Stimulated activated naive CD8-positive, alpha-beta T cell treated with anti-CD3 and anti-CD28 coated beads, Interleukin-15, Interleukin-2, amounts not matched to agents 100 ng/mL and 50 ng/mL, for 24 hours (primary cell): Measurements from ENCODE around the gene KCNG2.
A peak's percentile ranks its signal among the peaks of the same experiment; 100 is the strongest.

ENCODE experiments used
- H3K27ac Mint-ChIP-seq: one replicate; pipeline ENCODE4 v1.8.0; 2021; ENCODE audit warnings: mild to moderate bottlenecking, mixed read lengths
- H3K27me3 Mint-ChIP-seq: one replicate; pipeline ENCODE4 v1.8.0; 2021; ENCODE audit warnings: mixed read lengths
- H3K36me3 Mint-ChIP-seq: one replicate; pipeline ENCODE4 v1.8.0; 2021; ENCODE audit warnings: low read depth, mixed read lengths
- H3K4me1 Mint-ChIP-seq: one replicate; pipeline ENCODE4 v1.8.0; 2021; ENCODE audit warnings: low read depth, mixed read lengths
- H3K4me3 Mint-ChIP-seq: one replicate; pipeline ENCODE4 v1.8.0; 2021; ENCODE audit warnings: mild to moderate bottlenecking, mixed read lengths
- H3K9me3 Mint-ChIP-seq: one replicate; pipeline ENCODE4 v1.8.0; 2021; ENCODE audit warnings: mixed read lengths

KCNG2 gene

GRCh38 chr18:79906706-79907105 is 109.0 kb downstream of the KCNG2 start:
- peaks cover 34% of the 10 kb centered on the region for H3K36me3 Mint-ChIP-seq

GRCh38 chr18:79910563-79911343 is 113.0 kb downstream of the KCNG2 start:
- no peak overlapping the region for H3K27ac Mint-ChIP-seq
- H3K36me3 Mint-ChIP-seq, result peaks cover 48% of the 10 kb centered on the region
- peaks cover 44% of the 10 kb centered on the region for H3K4me1 Mint-ChIP-seq
- H3K9me3 Mint-ChIP-seq, result no peaks in the 10 kb centered on the region
- no peaks in the 10 kb centered on the region for H3K27me3 Mint-ChIP-seq
- no peak overlapping the region for H3K4me3 Mint-ChIP-seq

More at GRCh38 chr18:79906706-79907105, 109.0 kb downstream of the KCNG2 start:
- H3K27me3 Mint-ChIP-seq, result no peaks in the 10 kb centered on the region
- H3K4me3 Mint-ChIP-seq, result no peak overlapping the region
- H3K4me1 Mint-ChIP-seq, result peaks cover 17% of the 10 kb centered on the region
- no peaks in the 10 kb centered on the region for H3K9me3 Mint-ChIP-seq
- no peak overlapping the region for H3K27ac Mint-ChIP-seq

GRCh38 chr18:79911344-79912270 is 113.9 kb downstream of the KCNG2 start:
- H3K36me3 Mint-ChIP-seq, result peaks cover 50% of the 10 kb centered on the region
- no peaks in the 10 kb centered on the region for H3K27me3 Mint-ChIP-seq
- no peak overlapping the region for H3K4me3 Mint-ChIP-seq
- H3K9me3 Mint-ChIP-seq, result no peaks in the 10 kb centered on the region
- H3K4me1 Mint-ChIP-seq, result peaks cover 36% of the 10 kb centered on the region
- peak overlapping the region; percentile 5 for H3K27ac Mint-ChIP-seq

- H3K27me3 Mint-ChIP-seq, result no peaks in the 10 kb centered on the region
- H3K4me3 Mint-ChIP-seq, result no peak overlapping the region
- H3K27ac Mint-ChIP-seq, result no peak overlapping the region
- H3K4me1 Mint-ChIP-seq, result peaks cover 33% of the 10 kb centered on the region
- H3K9me3 Mint-ChIP-seq, result no peaks in the 10 kb centered on the region
- H3K36me3 Mint-ChIP-seq, result peaks cover 50% of the 10 kb centered on the region
These were observed 114.8 kb downstream of the KCNG2 start for GRCh38 chr18:79912409-79912991.

GRCh38 chr18:79912994-79913831 is 115.5 kb downstream of the KCNG2 start:
- Mint-ChIP-seq H3K4me1 (peaks cover 33% of the 10 kb centered on the region), H3K27me3 (no peaks in the 10 kb centered on the region), H3K36me3 (peaks cover 48% of the 10 kb centered on the region), H3K27ac (peak overlapping the region; percentile 26), H3K4me3 (no peak overlapping the region), H3K9me3 (no peaks in the 10 kb centered on the region)

- peaks cover 33% of the 10 kb centered on the region for H3K4me1 Mint-ChIP-seq
- no peak overlapping the region for H3K4me3 Mint-ChIP-seq
- H3K27me3 Mint-ChIP-seq, result no peaks in the 10 kb centered on the region
- H3K36me3 Mint-ChIP-seq, result peaks cover 42% of the 10 kb centered on the region
- H3K27ac Mint-ChIP-seq, result no peak overlapping the region
- no peaks in the 10 kb centered on the region for H3K9me3 Mint-ChIP-seq
These were observed 116.9 kb downstream of the KCNG2 start for GRCh38 chr18:79914614-79915160.

- Mint-ChIP-seq H3K36me3 (peaks cover 42% of the 10 kb centered on the region), H3K27ac (no peak overlapping the region)
These were observed 117.7 kb downstream of the KCNG2 start for GRCh38 chr18:79915161-79916127.

GRCh38 chr18:79916128-79916494 is 118.4 kb downstream of the KCNG2 start:
- Mint-ChIP-seq H3K4me3 (no peak overlapping the region), H3K27me3 (no peaks in the 10 kb centered on the region), H3K36me3 (peaks cover 42% of the 10 kb centered on the region), H3K4me1 (peaks cover 28% of the 10 kb centered on the region), H3K27ac (no peak overlapping the region), H3K9me3 (no peaks in the 10 kb centered on the region)

More at GRCh38 chr18:79915161-79916127, 117.7 kb downstream of the KCNG2 start:
- H3K27me3 Mint-ChIP-seq, result no peaks in the 10 kb centered on the region
- H3K9me3 Mint-ChIP-seq, result no peaks in the 10 kb centered on the region
- no peak overlapping the region for H3K4me3 Mint-ChIP-seq
- H3K4me1 Mint-ChIP-seq, result peaks cover 31% of the 10 kb centered on the region

- no peak overlapping the region for H3K27ac Mint-ChIP-seq
- H3K36me3 Mint-ChIP-seq, result peaks cover 42% of the 10 kb centered on the region
- no peaks in the 10 kb centered on the region for H3K9me3 Mint-ChIP-seq
- H3K4me1 Mint-ChIP-seq, result peaks cover 28% of the 10 kb centered on the region
- no peaks in the 10 kb centered on the region for H3K27me3 Mint-ChIP-seq
- no peak overlapping the region for H3K4me3 Mint-ChIP-seq
These were observed 118.9 kb downstream of the KCNG2 start for GRCh38 chr18:79916546-79917168.

- Mint-ChIP-seq H3K36me3 (peaks cover 39% of the 10 kb centered on the region), H3K27ac (no peak overlapping the region), H3K9me3 (no peaks in the 10 kb centered on the region), H3K27me3 (no peaks in the 10 kb centered on the region), H3K4me1 (peaks cover 25% of the 10 kb centered on the region), H3K4me3 (no peak overlapping the region)
These were observed 119.6 kb downstream of the KCNG2 start for GRCh38 chr18:79917169-79917852.

- Mint-ChIP-seq H3K27me3 (no peaks in the 10 kb centered on the region), H3K36me3 (peaks cover 35% of the 10 kb centered on the region), H3K27ac (no peak overlapping the region), H3K4me1 (peaks cover 19% of the 10 kb centered on the region), H3K9me3 (no peaks in the 10 kb centered on the region), H3K4me3 (no peak overlapping the region)
These were observed 120.3 kb downstream of the KCNG2 start for GRCh38 chr18:79917853-79918614.

GRCh38 chr18:79918615-79919011 is 120.9 kb downstream of the KCNG2 start:
- Mint-ChIP-seq H3K9me3 (no peaks in the 10 kb centered on the region), H3K36me3 (peaks cover 33% of the 10 kb centered on the region)

More at GRCh38 chr18:79918615-79919011, 120.9 kb downstream of the KCNG2 start:
- Mint-ChIP-seq H3K27ac (no peak overlapping the region), H3K4me1 (peaks cover 13% of the 10 kb centered on the region), H3K4me3 (no peak overlapping the region), H3K27me3 (no peaks in the 10 kb centered on the region)
